AG09319 (cell line): ENCODE data around the gene COL4A2.

ENCODE experiments used
- DNase-seq: peaks from one replicate; pipeline ENCODE4 v3.0.0-alpha.2; 2010; ENCODE audit warnings: low read depth; ENCODE audit errors: extremely low read depth
- CTCF ChIP-seq: IDR thresholded peaks from 2 replicates; pipeline ENCODE4 v1.5.1; 2011; ENCODE audit warnings: low read depth, mild to moderate bottlenecking, inconsistent platforms, low read length, moderate library complexity

Gene COL4A2

GRCh38 chr13:110307767-110308655 lies 927 bp downstream of the COL4A2 start:
- TF ChIP-seq CTCF = no peak
- no peak for DNase-seq

DNA sequence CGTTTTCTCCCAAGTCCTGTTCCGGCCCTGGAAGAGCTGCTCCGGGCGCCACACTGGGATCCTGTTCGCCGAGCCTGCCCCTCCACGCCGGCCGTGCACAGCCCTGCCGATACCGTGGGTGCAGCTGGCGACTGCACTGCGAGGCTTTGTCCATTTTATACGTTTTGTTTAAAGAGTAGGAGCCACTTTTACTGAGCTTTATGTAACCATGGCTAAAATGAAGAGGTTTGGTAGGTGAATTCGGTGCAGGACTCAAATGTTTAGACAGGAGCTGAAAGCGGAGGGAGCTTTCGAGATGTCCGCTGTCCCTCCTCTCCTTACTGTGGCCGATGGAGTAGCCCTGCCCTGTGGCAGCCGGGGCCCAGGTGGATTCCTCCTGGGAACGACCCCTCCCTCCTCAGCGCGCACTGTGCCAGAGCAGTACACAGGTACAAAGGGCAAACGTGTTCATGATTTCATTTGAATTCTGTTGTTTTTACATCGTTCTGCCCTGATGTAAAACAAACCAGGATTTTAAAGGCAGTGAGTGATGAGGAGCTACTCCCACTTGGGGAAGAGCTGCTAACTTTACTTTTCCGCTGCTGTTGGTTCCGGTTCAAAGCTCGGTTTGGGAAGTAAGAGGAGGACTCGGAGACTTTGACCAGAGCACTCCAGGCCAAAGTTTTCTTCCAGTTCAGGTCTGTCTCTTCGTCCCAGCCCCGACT lies 1.7 kb downstream of the COL4A2 start:
- no peak for TF ChIP-seq CTCF
- no peak for DNase-seq

- no peak for TF ChIP-seq CTCF
- DNase-seq = no peak
These were observed 2.8 kb downstream of the COL4A2 start for GRCh38 chr13:110309661-110310524.

DNA sequence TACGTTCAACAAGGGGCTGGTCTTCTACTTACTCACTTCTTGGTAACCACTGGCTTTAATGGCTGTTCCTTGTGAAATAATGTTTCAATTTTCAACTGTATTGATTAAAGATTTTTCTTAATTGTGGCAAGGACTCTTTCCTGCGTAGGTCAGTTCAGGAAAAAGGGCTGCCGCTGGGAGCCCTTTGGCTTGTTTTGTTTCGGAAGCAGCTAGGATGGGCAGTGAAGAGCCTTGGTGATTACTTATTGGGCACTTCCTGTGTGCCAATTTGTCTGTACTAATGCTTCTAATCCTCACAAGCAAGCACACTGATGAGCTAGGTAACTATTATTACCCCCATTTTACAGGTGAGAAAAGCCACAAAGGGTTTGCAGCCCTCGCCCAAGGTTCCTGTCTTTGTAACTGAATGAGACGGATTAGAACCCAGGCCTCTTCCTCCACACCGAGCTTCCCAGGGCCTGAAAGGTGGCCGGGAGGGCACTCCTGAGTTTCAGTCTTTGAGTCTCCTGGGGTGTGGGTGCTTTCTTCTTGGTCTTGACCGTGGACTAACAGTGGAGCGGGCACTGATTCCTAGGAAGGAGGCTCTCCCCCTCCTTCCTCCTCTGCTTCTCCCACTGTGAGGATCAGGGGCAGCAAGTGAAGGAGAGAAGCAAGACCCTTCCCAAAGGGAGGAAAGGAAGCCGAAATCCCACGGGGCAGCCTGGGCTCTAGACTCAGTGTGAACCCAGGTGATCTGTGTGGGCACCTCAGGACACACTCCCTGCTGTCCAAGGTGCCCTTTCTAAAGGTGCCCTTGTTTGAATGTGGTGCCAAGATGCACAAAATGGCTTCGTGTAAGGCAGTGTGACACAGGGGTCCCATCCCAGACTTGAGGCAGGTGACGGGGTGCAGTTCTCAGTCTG lies 3.7 kb downstream of the COL4A2 start:
- DNase-seq = no peak
- no peak for TF ChIP-seq CTCF

DNA sequence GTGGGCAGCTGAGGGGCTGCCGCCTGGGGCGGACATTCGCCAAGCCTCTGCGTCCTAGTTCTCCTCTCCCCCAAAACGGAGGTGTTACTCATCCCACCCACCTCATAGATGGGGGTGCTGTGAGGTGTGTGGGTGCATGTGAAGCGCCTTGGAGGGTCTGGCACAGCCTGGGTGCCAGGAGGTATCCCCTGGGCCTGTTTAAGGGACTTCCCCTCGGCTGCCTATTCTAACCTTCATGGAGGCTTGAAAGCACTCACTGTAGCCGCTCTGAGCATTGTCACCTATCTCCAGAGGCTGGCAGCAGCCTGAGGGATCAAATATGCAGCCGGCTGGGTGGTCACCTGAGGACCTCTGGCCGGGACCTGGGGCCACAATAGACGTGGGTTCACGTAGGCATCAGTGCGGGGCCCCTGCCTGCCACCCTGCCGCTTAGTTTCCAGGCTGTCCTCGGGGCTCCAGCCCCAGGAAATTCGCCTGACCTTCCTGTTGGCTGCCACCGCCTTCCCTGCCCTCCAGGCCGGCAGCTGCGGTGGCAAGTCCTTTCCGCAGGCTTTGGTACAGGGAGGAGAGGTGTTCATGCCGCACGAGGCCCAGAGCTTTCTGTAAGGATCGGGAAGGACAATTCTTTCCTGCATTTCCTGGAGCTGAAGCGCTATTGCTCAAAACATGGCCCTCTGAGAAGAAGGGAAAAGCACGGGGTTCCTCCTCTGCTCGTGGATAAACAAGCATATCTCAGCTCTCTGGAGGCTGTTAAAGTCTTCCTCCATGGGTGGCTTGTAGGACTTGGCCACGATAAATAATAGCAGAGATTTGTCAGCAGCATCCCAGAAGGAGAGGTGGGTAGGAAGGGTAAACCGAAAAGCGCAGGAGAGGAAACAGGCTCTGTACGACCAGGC lies 4.6 kb downstream of the COL4A2 start:
- TF ChIP-seq CTCF = no peak
- no peak for DNase-seq
